NCI-H2029 (cell line): ENCODE results near the gene DLG1.
A peak's percentile ranks its signal among the peaks of the same experiment; 100 is the strongest.

ENCODE experiments used
- DNase-seq: peaks from one replicate; lab custom pipeline; 2025; lab: John Stamatoyannopoulos, UW

DLG1 gene

DNA sequence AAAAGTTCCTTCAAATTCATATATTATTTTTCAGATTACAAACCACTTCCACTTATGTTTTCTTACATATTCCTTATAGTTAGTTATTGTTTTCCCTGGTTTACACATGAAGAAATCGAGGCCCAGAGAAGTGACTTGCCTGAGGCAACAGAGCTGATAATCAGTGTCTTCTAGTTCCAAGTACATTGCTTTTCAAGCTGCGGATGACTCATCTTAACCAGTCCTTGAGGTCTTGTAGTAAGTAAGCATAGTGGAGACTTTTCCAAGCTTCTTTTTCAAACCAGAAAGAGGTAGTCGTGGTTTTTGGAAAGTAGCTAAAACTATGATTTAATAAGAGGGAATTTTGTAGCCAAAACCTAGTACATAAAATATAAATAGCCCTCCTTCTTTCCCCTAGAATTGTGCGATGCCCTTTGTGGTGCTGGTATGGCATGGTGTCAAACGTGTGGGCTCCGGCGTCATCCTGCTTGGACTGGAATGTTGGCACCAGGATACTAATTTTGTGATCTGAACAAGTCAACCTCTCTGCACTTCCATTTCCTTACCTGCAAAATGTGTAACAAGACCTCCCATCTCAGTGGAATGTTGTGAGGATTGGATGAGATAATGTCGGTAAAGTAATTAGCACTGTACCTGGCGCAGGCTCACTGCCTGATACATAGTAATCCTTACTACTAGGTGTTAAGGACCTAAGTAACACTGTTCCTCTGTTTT is 19.0 kb upstream of the DLG1 start:
- DNase-seq = no peak

DNA sequence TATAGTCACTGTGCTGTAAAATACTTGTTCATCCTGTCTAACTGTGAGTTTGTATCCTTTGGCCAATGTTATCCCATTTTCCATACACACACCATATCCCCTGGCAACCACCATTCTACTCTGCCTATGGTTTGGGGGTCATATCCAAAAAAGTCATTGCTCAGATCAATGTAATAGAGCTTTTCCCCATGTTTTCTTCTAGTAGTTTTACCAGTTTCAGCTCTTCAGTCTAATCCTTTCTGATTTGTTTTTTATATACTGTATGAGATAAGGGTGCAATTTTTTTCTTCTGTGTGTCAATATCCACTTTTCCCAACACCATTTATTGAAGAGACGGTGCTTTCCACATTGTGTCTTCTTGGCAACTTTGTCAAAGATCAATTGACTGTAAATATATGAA is 14.0 kb upstream of the DLG1 start:
- DNase-seq = no peak

DNA sequence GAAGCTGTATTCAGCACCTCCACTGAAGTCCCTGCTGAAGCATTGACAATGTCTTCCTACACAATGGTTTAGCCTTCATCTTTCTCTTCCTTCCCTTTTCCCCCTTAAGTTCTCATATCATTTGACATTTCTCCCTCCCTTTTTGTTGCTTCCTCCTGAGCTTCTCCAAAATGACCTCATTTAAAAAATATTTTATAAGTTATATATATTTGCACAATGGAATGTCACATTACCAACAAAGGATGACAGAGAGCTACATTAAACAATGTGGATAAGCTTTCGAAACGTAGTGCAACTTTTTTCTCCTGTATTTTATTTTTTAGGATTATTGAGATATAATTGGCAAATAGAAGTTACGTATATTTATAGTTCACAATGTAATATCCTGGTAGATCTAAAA is 13.2 kb upstream of the DLG1 start:
- no peak for DNase-seq

DNA sequence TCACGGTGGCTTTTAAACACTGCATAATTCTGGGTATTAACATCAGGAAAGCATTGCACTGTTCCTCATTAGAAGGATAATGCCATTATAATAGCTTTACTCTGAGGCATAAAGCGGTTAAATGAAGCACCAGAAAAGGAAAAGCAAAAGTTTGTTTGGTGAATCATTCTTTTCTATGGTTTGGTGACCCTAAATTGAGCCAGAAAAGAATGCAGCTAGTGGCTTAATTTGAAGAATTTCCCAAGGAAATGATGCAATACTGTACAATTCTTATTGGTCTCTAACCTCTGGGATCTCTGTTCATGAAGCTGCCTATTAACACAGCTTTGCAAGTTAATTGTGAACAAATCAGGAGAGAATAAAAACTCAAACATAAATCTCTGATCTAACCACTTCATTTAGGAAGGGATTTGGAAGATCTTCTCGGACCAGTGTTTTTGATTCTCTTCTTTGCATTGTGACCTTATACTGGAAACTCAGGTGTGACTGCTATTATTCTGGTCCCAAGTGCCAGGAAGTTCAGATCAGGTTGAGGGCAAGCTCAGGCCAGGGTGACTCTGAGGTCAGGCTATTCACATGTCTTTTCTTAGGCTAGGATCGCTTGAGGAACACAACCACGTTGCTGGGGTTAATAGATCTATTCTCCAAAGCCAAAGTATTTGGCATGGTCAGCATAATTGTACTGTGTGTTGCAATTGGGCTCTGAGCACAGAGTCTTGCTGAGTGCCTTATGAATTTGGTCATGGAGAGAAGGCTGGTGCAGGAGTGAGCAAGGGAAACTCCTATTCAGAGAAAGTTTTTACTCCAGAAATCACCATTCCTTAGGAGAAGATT is 11.3 kb upstream of the DLG1 start:
- DNase-seq = no peak

DNA sequence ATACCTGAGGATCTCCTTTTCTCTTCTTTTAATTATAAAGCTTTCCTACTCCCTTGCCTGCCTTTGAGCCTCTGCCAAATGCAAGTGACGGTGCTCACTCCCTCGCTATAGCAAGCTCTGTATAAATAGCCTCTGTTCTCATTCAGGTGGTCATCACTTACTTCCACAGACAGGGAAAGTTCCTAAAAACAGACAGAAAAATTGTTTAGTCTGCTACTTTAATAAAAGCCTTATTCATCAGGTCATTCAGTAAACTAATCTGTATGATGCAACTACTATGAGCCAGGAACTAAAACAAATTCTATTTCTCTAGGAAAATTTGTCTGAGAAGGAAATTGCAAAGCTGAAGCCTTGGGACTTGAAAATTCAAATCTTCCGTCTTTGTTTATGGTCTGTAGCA is 10.2 kb upstream of the DLG1 start:
- DNase-seq = no peak

DNA sequence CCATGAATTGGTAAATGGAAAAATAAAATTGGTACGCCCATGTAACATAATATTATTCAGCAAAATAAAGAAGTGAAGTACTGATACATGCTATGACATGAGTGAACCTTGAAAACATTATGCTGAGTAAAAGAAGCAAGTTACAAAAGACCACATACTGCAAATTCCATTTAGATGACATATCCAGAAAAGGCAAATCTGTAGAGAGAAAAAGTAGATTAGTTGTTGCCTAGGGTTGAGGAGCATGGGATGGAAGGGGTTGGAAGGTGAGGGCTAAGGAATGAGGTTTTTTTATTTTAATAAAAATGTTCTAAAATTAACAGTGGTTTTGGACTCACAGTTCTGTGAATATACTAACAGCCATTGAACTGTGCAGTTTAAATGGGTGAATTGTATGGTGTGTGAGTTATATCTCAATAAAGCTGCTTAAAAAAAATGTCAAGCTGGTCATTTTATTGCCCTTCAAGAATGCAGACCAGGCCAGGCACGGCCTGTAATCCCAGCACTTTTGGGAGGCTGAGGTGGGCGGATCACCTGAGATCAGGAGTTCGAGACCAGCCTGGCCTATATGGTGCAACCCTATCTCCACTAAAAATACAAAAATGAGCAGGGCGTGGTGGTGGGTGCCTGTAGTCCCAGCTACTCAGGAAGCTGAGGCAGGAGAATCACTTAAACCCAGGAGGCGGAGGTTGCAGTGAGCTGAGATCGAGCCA is 8.1 kb upstream of the DLG1 start:
- DNase-seq = no peak

DNA sequence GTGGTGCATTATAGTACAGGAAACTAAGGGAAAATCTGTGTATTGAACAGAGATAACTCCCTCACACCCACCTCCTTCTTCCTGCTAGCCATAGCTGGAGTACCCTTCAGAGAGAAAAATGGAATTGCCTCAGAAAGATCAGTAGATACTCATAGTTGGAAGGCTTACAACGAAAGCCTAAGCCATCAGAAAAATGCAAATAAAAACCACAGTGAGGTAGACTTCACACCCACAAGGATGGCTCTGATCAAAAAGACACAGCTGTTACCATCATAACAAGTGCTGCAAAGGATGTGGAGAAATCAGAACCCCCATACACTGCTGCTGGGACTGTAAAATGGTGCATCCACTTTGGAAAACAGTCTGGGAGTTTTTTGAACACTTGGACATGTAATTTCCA is 7.4 kb upstream of the DLG1 start:
- no peak for DNase-seq

DNA sequence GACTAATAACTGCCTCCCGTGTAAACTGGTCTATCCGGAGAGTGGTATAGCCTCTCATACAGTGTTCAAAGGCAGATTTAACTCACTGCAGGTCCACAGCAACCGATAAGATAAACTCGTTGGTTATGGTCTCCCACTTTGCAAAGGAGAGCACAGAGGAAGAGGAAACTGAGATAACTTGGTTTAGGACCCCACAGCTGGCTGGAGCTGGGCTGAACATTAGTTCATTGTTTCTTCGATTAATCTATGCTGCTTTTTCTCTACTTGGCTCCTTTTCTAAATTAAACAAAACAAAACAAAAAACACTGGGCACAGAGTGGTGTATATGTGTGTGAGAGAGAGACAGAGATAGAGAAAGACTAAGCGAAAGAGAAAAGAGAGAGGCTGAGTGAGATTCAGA is 5.0 kb upstream of the DLG1 start:
- no peak for DNase-seq

DNA sequence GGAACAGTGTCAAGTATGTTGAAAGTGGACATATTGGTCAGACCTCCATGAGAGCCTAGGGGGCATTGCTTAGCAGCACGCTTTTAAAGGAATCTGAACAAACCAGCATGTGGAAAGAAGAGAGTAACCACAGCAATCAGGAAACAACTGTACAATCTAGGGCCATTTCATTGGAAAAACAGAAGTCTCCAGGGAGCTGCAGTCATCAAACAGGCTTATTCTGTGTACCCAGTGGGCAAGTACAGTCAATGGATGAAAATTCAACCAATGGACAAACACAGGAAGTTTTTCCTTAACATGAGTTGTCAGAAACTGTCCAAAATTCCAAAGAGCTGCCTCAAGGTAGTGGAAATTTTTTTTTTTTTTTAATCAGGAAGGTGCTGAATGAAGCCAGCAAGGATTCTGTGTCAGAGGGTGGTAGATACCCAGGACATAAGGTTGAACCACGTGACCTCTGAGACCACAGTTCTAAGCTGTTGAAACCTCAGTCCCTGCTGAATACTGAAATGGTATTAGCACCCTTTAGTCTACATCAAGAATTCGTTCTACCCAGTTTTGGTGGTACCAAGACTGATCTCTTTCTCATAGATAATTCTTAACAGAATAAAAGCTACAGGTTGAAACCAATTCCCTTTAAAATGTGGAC is 4.4 kb upstream of the DLG1 start:
- no peak for DNase-seq

DNA sequence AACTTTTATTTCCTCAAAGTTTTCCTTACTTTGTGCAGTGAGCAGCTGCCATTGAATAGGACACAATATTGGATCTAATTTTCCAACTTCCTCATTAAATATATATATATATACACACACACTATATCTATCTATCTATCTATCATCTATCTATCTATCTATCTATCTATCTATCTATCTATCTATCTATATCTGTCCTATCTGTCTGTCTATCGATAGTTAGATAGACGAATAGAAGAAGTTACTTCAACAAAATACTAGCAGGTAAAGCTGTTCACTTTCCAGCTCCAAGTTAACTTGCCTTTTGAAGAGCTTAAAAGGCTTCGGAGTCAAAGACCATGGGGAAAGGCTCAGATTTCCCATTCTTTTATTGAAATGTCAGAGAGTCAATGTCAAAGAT is 3.6 kb upstream of the DLG1 start:
- no peak for DNase-seq

DNA sequence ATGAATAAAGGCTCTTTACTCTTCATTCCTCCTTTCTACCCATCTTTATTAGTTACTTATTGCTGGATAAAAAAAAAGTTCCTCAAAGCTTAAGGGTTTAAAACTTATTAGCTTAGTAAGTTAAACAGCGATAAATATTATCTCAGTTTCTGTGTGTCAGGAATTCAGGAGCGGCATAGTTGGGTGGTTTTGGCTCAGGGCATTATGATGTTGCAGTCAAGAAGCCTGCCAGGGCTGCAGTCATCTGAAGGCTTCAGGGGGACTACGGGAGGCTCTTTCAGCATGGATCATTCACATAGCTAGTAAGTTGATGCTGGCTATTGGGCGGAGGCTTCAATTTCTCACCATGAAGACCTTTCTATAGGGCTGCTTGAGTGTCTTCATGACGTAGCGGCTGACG is 1.9 kb upstream of the DLG1 start:
- DNase-seq = no peak

DNA sequence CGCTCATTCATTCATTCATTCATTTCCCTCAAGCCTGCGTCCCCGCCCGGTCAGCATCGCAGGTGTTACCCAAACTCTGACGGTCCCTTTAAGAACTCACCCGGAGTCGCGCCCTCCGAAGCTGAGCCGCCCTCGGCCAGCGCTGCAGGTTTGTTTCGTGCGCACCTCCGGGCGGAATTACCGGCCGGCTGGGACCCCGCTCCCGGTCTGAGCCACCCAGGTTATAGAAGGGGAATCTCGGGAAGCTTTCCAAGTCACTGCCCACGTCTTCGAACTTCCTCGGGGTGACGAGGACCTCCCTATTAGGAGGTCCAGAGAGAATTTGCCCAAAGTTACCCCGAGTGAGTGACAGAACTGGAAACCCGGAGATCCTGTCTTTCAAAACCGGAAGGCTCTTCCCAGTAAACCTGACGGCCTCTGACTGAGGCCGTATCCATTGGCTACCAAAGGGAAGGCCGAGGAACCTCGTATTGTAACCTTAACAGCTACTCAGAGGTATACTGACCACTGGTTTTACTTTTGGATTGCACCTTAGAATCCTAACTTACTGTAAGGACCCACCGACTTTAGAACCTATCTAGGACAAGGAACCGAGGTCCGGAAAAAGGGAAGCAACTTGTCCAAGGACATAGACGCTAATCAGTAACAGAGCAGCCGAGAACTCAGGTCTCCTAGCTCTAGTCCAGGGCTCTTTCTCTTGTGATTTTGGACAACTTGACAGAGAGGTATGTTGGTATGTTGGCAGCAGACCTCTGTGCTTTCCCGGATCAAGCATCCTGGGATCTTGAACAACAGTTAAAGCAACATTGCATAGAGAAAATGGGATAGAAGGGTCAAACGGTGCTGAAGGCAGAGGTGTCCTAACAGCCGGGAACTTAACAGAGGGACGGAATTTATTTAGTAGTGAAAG is 788 bp upstream of the DLG1 start:
- peak; percentile 26 for DNase-seq

DNA sequence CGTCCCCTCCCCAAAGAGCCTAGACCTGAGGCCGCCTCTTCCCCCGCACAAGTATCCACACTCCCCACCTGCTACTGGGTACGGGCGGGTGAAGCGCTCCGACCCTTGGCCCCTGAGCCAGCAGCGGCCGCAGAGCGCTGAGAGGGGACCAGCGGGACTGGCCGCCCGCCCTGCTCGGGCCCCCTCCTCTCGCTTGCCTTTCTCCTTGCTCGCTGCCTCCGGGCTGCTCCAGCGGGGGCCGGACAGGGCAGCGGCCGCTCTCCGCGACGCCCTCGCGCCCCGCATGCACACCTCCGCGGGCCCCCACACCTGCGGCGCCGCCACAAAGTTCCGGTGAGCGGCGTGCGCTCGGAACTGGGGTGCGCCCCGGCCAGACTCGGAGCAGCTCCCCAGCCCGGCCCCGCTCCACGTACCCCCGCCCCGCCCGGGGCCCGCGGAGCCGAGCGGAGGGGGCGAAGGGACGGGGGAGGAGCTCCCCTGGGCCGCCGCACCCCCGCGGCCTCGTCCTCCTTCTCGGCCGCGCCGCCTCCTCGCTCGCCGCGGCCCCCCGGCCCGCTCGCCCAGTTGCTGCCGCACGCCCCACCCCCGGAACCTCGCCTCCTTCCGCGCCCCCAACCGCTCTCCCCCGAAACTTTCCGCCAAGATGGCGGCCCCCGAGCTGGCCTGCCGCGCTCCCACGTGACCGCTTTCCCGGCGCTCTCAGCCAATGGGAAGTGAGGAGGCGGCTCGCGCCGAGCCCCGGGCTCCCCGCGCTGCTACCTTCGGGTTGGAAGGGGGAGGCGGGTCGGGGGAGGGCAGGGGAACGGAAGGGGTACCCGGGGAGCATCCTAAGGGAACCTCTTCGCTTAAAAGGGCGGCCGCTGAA is 704 bp downstream of the DLG1 start:
- DNase-seq = peak; percentile 72

DNA sequence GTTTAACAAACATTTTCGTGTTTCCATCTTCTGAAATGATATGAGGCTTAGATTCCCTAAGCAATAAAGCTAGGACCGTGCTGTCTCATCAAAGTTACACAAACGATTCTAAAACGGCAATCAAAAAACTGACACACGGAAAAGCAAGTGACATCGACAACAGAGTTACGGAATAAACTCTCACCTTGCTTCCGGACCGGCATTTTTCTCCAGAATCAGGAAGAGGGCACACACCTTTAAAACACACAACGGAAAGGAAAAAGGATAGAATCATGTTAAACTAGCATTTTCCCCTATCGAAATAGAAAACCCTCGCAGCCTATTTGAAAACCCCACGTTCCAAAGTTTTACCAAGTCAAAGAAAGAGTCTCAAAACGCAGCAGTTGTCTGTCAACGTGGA is 1.4 kb downstream of the DLG1 start:
- DNase-seq = no peak

DNA sequence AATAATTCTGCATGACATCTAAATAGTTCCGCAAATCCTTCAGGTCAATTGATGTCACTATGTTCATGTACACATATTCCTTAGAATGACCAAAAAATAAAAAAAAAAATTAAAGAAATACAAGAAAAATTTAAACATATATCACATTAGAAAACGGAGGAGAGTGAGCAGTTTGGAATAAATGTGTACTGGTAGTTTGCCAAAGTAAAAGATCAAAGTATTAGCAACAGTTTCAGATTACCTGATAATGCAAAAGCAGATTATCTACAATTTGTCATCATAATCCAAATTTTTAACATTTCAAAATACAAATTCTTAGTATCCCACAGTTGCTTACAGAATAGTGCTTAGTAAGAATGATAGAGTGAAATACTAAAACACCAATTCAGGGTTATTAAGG is 1.9 kb downstream of the DLG1 start:
- no peak for DNase-seq

DNA sequence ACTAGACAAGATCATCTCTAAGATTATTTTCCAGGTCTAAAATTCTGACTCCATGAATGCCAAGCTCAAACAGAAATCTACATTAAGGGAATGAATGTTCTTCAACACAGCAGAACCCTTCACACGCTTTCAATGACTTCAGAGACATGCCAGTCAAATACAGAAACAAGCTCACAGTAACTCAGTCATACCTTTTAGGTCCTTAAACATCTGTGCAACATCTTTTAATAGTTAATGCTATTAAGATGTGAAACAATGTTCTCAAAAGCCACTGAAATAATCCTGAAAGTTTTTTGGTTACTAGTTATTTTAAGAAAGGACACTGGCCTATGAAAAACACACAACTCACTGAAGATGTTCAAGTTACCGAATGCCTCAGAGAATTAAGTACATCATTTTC is 2.5 kb downstream of the DLG1 start:
- no peak for DNase-seq

DNA sequence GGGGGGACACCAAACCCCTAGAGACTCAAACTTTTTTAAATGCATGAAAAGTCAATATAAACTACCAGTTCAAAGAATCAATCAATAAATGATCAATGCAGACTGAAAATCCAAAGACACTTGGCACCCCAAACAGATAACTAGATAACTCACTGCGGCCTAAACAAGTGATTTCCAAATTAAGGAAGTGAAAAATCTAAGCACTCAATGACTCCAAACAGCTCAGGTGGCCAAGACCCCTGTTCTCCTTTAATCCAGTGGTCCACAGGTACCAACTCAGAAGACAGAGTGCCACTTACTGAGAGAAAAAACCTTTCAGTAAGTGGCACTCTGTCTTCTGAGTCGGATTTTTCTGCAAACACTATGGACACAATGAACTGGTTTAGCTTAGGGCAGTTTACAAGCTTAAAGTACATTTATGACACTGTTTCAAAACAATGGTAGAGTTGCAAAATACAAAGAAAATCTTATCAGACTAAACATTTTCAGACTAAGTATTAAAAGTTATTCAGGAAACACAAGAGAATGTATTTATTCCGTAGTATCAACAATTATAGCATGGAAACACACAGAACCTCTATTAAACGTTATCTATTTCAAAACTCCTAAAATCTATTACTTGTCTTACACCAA is 4.7 kb downstream of the DLG1 start:
- no peak for DNase-seq

DNA sequence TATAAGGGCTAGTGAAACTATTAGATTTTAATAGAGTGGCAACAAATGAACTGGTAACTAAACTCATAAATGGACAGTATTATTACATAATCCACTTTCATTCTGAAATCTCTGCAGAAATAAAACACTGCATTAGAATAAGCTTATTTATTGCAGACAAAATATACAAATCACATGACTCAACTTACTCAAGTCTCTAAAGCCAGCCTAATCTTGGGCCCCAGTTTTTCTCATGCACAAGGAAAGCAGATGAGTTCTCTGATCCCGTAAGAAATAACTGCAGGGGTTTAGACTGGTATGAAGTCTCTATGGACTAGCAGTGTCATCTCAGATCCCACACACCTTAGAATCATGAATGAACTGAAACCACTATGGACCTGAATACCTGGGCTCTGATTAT is 5.8 kb downstream of the DLG1 start:
- no peak for DNase-seq

DNA sequence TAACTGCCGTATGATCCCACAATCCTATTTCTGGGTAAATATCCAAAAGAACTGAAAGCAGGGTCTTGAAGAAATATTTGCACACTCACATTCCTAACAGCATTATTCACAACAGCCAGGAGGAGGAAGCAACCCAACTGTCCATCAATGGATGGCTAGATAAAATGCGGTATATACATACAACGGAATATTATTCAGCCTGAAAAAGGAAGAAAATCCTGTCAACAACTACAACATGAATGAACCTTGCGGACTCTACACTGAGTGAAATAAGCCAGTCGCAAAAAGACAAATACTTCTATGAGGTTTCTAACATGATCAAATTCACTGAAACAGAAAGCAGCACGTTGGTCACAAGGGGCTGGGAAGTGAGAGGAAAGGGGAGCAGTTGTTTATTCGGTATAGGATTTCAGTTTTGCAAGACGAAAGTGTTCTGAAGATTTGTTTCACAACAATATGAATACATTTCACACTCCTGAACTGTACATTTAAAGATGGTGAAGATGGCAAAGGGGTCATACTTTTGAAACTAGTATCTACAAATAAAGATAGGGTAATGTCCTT is 6.2 kb downstream of the DLG1 start:
- no peak for DNase-seq

DNA sequence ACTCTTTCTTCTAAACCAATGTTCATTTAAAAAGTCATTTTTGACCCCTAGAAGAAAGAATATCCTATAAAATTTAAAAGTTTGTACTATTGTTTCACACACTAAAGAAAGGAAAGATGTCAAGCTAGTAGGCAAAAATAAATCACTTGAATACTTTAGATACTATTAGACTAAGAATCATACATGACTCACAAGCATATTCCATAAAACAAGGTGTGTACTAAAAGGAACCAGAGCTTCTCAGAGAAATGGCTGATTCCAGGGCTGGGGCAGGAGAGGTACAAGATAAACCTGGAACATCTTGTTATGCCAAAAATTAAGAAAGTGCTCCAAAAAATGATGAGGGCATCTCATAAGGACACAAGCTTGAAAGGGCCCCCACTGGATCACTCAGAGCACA is 8.7 kb downstream of the DLG1 start:
- no peak for DNase-seq
